Activated naive CD8-positive, alpha-beta T cell treated with anti-CD3 and anti-CD28 coated beads, Interleukin-2, amount 10 ng/mL, durations not matched to agents 7 days and 5 days (primary cell): ENCODE measurements around the gene UBALD1. TPM values are rescaled to one million over a fixed set of nuclear protein-coding genes. Genes with fewer than 3 reads are reported as not detected.

Experiments used
- ATAC-seq: fragments of 150-1000 bp; cut with Tn5 transposase; one replicate; pipeline ENCODE4 v1.10.0; 2021; ENCODE audit warnings: low read depth, moderate library complexity
- POLR2A ChIA-PET: fragments of 350-600 bp; sonication (Branson Sonifier 250); formaldehyde crosslinking; loops from one replicate; lab custom pipeline; 2021; ENCODE audit warnings: antibody characterized with exemption; lab: Charles Lee
- DNase-seq: peaks from one replicate; pipeline ENCODE4 v3.0.0; 2021
- H3K27ac Mint-ChIP-seq: one replicate; pipeline ENCODE4 v1.8.0; 2022; ENCODE audit warnings: mild to moderate bottlenecking, mixed read lengths
- H3K27me3 Mint-ChIP-seq: one replicate; pipeline ENCODE4 v1.8.0; 2022; ENCODE audit warnings: mild to moderate bottlenecking, moderate library complexity, mixed read lengths
- H3K36me3 Mint-ChIP-seq: one replicate; pipeline ENCODE4 v1.8.0; 2021; ENCODE audit warnings: mild to moderate bottlenecking, mixed read lengths
- H3K4me1 Mint-ChIP-seq: one replicate; pipeline ENCODE4 v1.8.0; 2021; ENCODE audit warnings: mixed read lengths
- H3K4me3 Mint-ChIP-seq: one replicate; pipeline ENCODE4 v1.8.0; 2022; ENCODE audit warnings: mild to moderate bottlenecking, moderate library complexity, mixed read lengths
- H3K9me3 Mint-ChIP-seq: one replicate; pipeline ENCODE4 v1.8.0; 2021; ENCODE audit warnings: mixed read lengths
- total RNA-seq, 2 experiments: library from RNA; stranded (reverse); gene quantifications; one replicate each; pipeline ENCODE4 v1.2.3, GENCODE V29; 2021

UBALD1 gene
- total RNA-seq, 2 experiments from 2014 or later, result 21.3 to 23.7 TPM

- Mint-ChIP-seq H3K4me1 (peaks cover 19% of the 10 kb centered on the region), H3K27ac (no peak overlapping the region), H3K4me3 (peak overlapping the region; percentile 42), H3K27me3 (no peaks in the 10 kb centered on the region), H3K36me3 (peaks cover 5% of the 10 kb centered on the region), H3K9me3 (no peaks in the 10 kb centered on the region)
- ATAC-seq (no peak), DNase-seq (no peak)
- POLR2A ChIA-PET, result no interaction called here
Observed at GRCh38 chr16:4639899-4640509, 25.3 kb upstream of the UBALD1 start.

GRCh38 chr16:4637501-4638166 lies 22.9 kb upstream of the UBALD1 start:
- no peaks in the 10 kb centered on the region for H3K27me3 Mint-ChIP-seq
- peaks cover 9% of the 10 kb centered on the region for H3K36me3 Mint-ChIP-seq
- no peak overlapping the region for H3K27ac Mint-ChIP-seq
- DNase-seq, result no peak
- ATAC-seq, result no peak
- H3K4me1 Mint-ChIP-seq, result peaks cover 17% of the 10 kb centered on the region
- H3K9me3 Mint-ChIP-seq, result no peaks in the 10 kb centered on the region
- no peak overlapping the region for H3K4me3 Mint-ChIP-seq
- POLR2A ChIA-PET, result interaction anchor here (1.1 to 1.3 kb wide), 2 partner anchors 11 to 13 kb away, joined by 3 to 4 read pairs; partner anchors contain the start of gene MGRN1

DNA sequence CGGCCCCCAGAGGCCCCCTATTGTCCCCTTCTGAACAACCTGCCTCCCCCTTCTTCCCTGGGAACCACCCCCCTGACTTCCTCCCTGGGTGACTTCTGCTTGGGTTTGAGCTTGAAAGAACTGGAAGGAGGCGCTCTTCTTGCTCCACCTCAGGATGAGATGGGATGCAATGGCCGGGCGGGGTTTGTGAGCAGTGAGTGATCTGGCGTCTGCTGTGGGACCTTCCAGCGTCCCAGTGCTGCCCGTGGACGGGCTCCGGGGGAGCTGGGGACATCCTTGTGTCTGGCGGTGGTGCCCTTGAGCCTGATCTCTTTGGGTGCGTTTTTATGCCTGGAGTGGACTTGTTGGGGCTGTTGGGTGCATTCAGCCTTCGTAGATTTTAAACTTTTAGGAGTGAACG lies 21.5 kb upstream of the UBALD1 start:
- no peak for ATAC-seq
- POLR2A ChIA-PET, result no interaction called here
- Mint-ChIP-seq H3K27ac (no peak overlapping the region), H3K9me3 (peaks cover 2% of the 10 kb centered on the region), H3K36me3 (peaks cover 15% of the 10 kb centered on the region), H3K27me3 (no peaks in the 10 kb centered on the region), H3K4me3 (no peak overlapping the region), H3K4me1 (peaks cover 17% of the 10 kb centered on the region)
- no peak for DNase-seq

- Mint-ChIP-seq H3K4me1 (peaks cover 11% of the 10 kb centered on the region), H3K36me3 (peaks cover 19% of the 10 kb centered on the region), H3K27me3 (no peaks in the 10 kb centered on the region), H3K27ac (no peak overlapping the region), H3K4me3 (no peak overlapping the region), H3K9me3 (peaks cover 5% of the 10 kb centered on the region)
- ATAC-seq, result no peak
- DNase-seq, result no peak
- POLR2A ChIA-PET, result no interaction called here
Observed at GRCh38 chr16:4634768-4635167, 20.1 kb upstream of the UBALD1 start.

GRCh38 chr16:4633910-4634635 lies 19.4 kb upstream of the UBALD1 start:
- DNase-seq, result no peak
- no peak for ATAC-seq
- Mint-ChIP-seq H3K4me3 (no peak overlapping the region), H3K27ac (no peak overlapping the region), H3K36me3 (peaks cover 23% of the 10 kb centered on the region), H3K9me3 (peaks cover 5% of the 10 kb centered on the region), H3K4me1 (peaks cover 8% of the 10 kb centered on the region), H3K27me3 (no peaks in the 10 kb centered on the region)
- POLR2A ChIA-PET, result no interaction called here

GRCh38 chr16:4631444-4631843 lies 16.8 kb upstream of the UBALD1 start:
- Mint-ChIP-seq H3K27ac (no peak overlapping the region), H3K27me3 (no peaks in the 10 kb centered on the region), H3K4me1 (peaks cover 12% of the 10 kb centered on the region), H3K36me3 (peaks cover 33% of the 10 kb centered on the region), H3K9me3 (peaks cover 5% of the 10 kb centered on the region), H3K4me3 (no peak overlapping the region)
- no peak for ATAC-seq
- no peak for DNase-seq
- POLR2A ChIA-PET, result interaction anchor here (1.6 to 1.8 kb wide), 2 partner anchors 10 to 16 kb away, joined by 3 to 4 read pairs; no protein-coding TSS in a partner anchor

DNA sequence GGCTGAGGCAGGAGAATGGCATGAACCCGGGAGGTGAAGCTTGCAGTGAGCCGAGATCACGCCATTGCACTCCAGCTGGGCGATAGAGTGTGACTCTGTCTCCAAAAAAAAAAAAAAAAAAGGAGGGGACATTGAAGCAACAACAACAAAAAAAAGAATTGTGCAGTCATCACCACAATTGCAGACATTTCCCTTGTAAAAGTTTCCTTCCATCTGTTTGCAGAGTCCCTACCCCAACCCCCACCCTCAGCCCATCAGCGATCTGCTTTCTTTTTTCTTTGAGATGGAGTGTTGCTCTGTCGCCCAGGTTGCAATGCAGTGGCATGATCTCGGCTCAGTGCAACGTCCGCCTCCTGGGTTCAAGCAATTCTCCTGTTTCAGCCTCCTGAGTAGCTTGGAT lies 13.6 kb upstream of the UBALD1 start:
- POLR2A ChIA-PET, result no interaction called here
- peaks cover 5% of the 10 kb centered on the region for H3K9me3 Mint-ChIP-seq
- H3K27ac Mint-ChIP-seq, result no peak overlapping the region
- no peak for ATAC-seq
- peaks cover 26% of the 10 kb centered on the region for H3K36me3 Mint-ChIP-seq
- DNase-seq, result no peak
- no peak overlapping the region for H3K4me3 Mint-ChIP-seq
- peaks cover 32% of the 10 kb centered on the region for H3K4me1 Mint-ChIP-seq
- H3K27me3 Mint-ChIP-seq, result no peaks in the 10 kb centered on the region

- no peak for DNase-seq
- Mint-ChIP-seq H3K27me3 (no peaks in the 10 kb centered on the region), H3K27ac (peak overlapping the region; percentile 94), H3K36me3 (peaks cover 23% of the 10 kb centered on the region), H3K4me1 (peaks cover 34% of the 10 kb centered on the region), H3K9me3 (peaks cover 5% of the 10 kb centered on the region), H3K4me3 (peak overlapping the region; percentile 96)
- ATAC-seq, result no peak
- POLR2A ChIA-PET, result interaction anchor here (0.5 to 1.8 kb wide), 6 partner anchors 10 to 129 kb away, joined by 3 to 8 read pairs (median 4); partner anchors contain the start of gene DNAAF8
Observed at GRCh38 chr16:4626396-4626795, 11.7 kb upstream of the UBALD1 start.

GRCh38 chr16:4625560-4626159 lies 11.0 kb upstream of the UBALD1 start:
- Mint-ChIP-seq H3K36me3 (peaks cover 16% of the 10 kb centered on the region), H3K9me3 (no peaks in the 10 kb centered on the region), H3K27me3 (no peaks in the 10 kb centered on the region), H3K4me1 (peaks cover 30% of the 10 kb centered on the region), H3K4me3 (peak overlapping the region; percentile 96), H3K27ac (peak overlapping the region; percentile 94)
- DNase-seq (no peak), ATAC-seq (no peak)
- POLR2A ChIA-PET, result interaction anchor here (0.6 to 2.2 kb wide), 9 partner anchors 9 to 120 kb away, joined by 3 to 12 read pairs (median 4); partner anchors contain the start of genes ANKS3, DNAAF8 and UBALD1

DNA sequence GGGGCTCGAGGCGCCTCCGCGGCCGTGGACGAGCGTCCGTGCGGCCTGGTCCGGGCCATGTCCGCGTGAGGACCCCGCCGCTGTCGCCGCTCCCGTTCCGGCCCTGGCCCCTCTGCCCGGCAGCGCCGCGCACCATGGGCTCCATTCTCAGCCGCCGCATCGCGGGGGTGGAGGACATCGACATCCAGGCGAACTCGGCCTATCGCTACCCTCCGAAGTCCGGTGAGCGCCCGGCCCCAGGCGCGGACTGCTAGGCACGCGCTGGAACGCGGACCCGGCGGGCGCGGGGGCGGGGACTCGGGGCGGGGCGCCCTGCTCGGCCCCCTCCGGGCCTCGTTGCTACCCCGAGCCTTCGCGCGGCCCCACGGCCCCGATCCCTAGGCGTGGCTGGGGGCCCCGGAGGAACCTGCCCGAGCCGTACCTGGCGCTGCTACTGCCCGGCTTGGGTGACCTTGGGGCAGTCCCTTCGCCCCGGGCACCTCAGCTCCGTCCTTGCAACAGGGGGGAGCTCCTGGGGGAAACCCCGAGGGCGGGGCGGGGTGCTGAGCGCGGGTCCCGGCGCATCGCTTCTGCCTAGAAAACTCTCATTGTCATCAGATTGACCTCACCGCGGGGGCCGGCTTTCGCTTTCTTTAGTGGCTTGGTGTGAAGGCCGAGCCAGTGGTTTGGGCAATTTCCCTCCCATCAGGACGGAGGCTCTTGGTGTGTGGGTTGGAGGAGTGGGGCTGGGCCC lies 10.3 kb upstream of the UBALD1 start:
- ATAC-seq (peak; percentile 32), DNase-seq (peak; percentile 75)
- peaks cover 16% of the 10 kb centered on the region for H3K36me3 Mint-ChIP-seq
- H3K27ac Mint-ChIP-seq, result peak overlapping the region; percentile 94
- H3K27me3 Mint-ChIP-seq, result no peaks in the 10 kb centered on the region
- peak overlapping the region; percentile 96 for H3K4me3 Mint-ChIP-seq
- POLR2A ChIA-PET, result interaction anchor here (0.6 to 2.2 kb wide), 13 partner anchors 9 to 274 kb away, joined by 3 to 12 read pairs (median 4); partner anchors contain the start of genes ANKS3, DNAAF8 and UBALD1
- no peaks in the 10 kb centered on the region for H3K9me3 Mint-ChIP-seq
- H3K4me1 Mint-ChIP-seq, result peaks cover 30% of the 10 kb centered on the region

DNA sequence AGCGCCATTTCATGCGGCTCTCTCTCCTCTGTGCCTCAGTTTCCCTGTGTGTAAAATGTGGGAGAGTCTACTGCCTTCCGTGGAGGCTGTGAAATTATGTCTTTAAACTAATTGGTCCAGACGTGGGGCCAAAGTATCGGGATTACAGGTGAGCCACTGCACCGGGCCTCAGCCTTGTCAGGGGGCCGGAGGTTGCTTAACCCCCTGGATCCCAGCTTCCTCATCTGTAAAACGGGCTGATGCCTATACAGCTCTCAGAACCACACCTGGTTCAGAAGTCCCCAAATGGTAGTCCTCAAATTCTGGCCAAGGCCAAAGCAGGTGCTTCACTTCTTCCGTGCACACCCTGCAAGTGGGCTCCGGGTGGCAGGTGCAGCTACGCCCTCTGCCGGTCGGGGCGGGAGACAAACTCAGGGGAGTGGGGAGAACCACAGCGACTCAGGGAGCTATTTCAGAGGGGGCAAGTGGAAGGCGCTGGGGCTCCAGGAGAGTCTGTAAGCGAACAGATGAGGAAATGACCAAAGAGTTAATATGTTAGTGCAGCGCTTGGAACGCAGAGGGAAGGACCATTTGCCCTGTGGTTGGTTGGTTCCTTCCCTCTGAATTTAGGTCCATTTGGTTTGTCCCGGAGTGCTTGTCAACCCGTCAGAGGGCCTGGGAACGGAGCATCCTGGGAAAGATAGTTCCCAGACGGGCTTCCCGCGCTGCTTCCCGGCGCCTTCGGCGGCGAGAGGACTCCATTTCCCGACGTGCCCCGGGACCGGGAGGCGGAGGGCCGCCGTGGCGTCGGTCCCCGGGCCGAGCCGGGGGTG lies 9.5 kb upstream of the UBALD1 start, which contains the start of gene MGRN1:
MGRN1 (plus strand) TSS at position 812 of the 812 bp plus-strand sequence. CDS start 135 bp downstream, outside the sequence.
- Mint-ChIP-seq H3K4me1 (peaks cover 30% of the 10 kb centered on the region), H3K9me3 (no peaks in the 10 kb centered on the region), H3K27ac (peak within 1 kb of the TSS; percentile 99), H3K36me3 (peaks cover 14% of the 10 kb centered on the region), H3K27me3 (no peaks in the 10 kb centered on the region), H3K4me3 (peak within 1 kb of the TSS; percentile 96)
- DNase-seq (peak; percentile 94), ATAC-seq (peak; percentile 85)
- POLR2A ChIA-PET, result interaction anchor here (0.6 to 2.2 kb wide), 11 partner anchors 9 to 761 kb away, joined by 3 to 12 read pairs (median 3); partner anchors contain the start of gene UBALD1
